Immature natural killer cell (primary cell): ENCODE data around the gene SEMA3C. TPM values are rescaled to one million over a fixed set of nuclear protein-coding genes. Genes with fewer than 3 reads are reported as not detected.

Source experiments
- DNase-seq, 3 donors: peaks; one replicate each; pipeline ENCODE4 v3.0.0; 2022; ENCODE audit warnings: mixed read lengths in 1 of 3
- H3K27ac Mint-ChIP-seq, 6 donors: one replicate each; pipeline ENCODE4 v1.8.0; 2020; ENCODE audit warnings: mixed read lengths in 6 of 6, mild to moderate bottlenecking in 5 of 6, inconsistent platforms in 4 of 6, moderate library complexity in 3 of 6
- H3K27me3 Mint-ChIP-seq, 3 donors: one replicate each; pipeline ENCODE4 v1.8.0; 2020 to 2021; ENCODE audit warnings: low read depth in 3 of 3, mild to moderate bottlenecking in 3 of 3, mixed read lengths in 3 of 3, moderate library complexity in 3 of 3, inconsistent platforms in 1 of 3
- H3K36me3 Mint-ChIP-seq, 3 donors: one replicate each; pipeline ENCODE4 v1.8.0; 2020; ENCODE audit warnings: mixed read lengths in 3 of 3, inconsistent platforms in 2 of 3, mild to moderate bottlenecking in 2 of 3
- H3K4me1 Mint-ChIP-seq, 2 donors: one replicate each; pipeline ENCODE4 v1.8.0; 2020; ENCODE audit warnings: inconsistent platforms in 2 of 2, mild to moderate bottlenecking in 2 of 2, mixed read lengths in 2 of 2, moderate library complexity in 1 of 2
- H3K4me3 Mint-ChIP-seq, 5 donors: one replicate each; pipeline ENCODE4 v1.8.0; 2020; ENCODE audit warnings: mild to moderate bottlenecking in 5 of 5, mixed read lengths in 5 of 5, inconsistent platforms in 3 of 5, moderate library complexity in 3 of 5
- H3K9me3 Mint-ChIP-seq, 6 donors: one replicate each; pipeline ENCODE4 v1.8.0; 2020; ENCODE audit warnings: mild to moderate bottlenecking in 6 of 6, mixed read lengths in 6 of 6, inconsistent platforms in 4 of 6, moderate library complexity in 3 of 6
- polyA plus RNA-seq, 3 donors: library from polyadenylated mRNA; unstranded; fragments of 300-500 nt; fragmentation: Illumina TruSeq; gene quantifications; one replicate each; pipeline ENCODE4 v1.2.3, GENCODE V29; 2021

SEMA3C gene
- polyA plus RNA-seq, 3 donors from 2014 or later, result 0.18 to 0.53 TPM; not detected in 1

DNA sequence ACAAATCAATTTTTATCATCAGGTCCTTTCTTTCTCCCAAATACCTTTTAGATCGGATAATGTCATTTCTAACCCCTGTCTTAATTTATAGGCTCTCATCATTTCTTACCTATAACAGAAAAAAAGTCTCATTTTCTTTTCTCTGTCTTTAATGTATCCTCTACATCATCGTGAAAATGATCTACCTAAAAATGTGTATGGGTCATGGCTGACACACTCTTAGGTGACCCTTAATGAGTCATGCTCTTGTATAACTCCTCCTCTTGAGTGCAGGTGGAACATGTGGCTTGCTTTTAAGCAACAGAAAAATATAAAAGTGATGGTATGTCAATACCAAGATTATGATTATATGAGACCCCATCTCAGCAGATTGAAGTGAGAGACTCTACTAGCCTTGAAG is 139.4 kb downstream of the SEMA3C start:
- no peak overlapping the region for H3K27ac Mint-ChIP-seq
- H3K9me3 Mint-ChIP-seq, result peaks cover 0 to 23% (median 1%) of the 10 kb centered on the region in 6 donors
- H3K4me1 Mint-ChIP-seq, result peaks cover 0 to 3% of the 10 kb centered on the region in 2 donors
- H3K36me3 Mint-ChIP-seq, result peaks cover 0 to 7% (median 3%) of the 10 kb centered on the region in 3 donors
- no peak overlapping the region for H3K4me3 Mint-ChIP-seq
- H3K27me3 Mint-ChIP-seq, result no peaks in the 10 kb centered on the region
- DNase-seq, result no peak

DNA sequence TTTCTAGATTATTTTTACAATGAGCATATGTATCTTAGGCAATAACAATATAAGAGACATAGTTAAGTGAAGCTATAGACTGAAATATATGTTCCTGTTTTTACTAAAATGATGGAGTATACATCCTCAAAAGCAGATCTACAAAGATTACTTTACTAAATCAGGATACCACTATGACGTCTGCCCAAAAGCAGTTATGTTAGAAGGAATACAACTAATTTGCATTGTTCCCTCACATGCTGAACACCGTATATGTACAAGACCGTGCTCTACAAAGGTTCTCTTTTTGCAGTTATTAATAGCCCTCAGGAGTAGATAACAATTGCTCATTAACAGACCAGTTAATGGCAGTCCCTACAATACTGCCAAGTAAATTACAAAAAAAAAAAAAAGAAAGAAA is 143.0 kb downstream of the SEMA3C start:
- no peaks in the 10 kb centered on the region for H3K27me3 Mint-ChIP-seq
- peaks cover 0 to 14% (median 2%) of the 10 kb centered on the region in 6 donors for H3K9me3 Mint-ChIP-seq
- peaks cover 27 to 32% of the 10 kb centered on the region in 2 donors for H3K4me1 Mint-ChIP-seq
- peaks cover 0 to 8% (median 7%) of the 10 kb centered on the region in 3 donors for H3K36me3 Mint-ChIP-seq
- DNase-seq, result no peak
- H3K27ac Mint-ChIP-seq, result no peak overlapping the region
- no peak overlapping the region for H3K4me3 Mint-ChIP-seq

DNA sequence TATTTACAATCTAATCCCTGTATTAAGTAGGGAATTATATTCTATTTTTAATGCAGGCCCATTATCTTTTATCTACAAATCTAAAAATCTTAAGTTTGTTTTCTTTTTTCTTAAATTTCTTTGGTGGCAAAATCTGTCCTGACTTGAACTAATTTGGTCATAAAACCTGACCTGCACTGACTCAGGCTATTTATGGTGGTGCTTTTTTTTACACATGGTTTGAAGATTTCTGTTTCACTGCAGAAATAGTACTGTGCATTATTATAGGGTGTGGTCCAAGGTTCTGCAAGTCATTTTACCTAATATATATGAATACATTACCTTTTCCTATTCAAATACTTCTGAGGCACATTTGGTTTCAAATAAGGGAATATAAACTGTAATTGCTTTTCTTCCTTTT is 143.4 kb downstream of the SEMA3C start:
- no peak for DNase-seq
- H3K4me3 Mint-ChIP-seq, result no peak overlapping the region
- peaks cover 0 to 8% (median 7%) of the 10 kb centered on the region in 3 donors for H3K36me3 Mint-ChIP-seq
- no peaks in the 10 kb centered on the region for H3K27me3 Mint-ChIP-seq
- peaks cover 0 to 12% (median 2%) of the 10 kb centered on the region in 6 donors for H3K9me3 Mint-ChIP-seq
- peaks cover 31 to 36% of the 10 kb centered on the region in 2 donors for H3K4me1 Mint-ChIP-seq
- H3K27ac Mint-ChIP-seq, result no peak overlapping the region

DNA sequence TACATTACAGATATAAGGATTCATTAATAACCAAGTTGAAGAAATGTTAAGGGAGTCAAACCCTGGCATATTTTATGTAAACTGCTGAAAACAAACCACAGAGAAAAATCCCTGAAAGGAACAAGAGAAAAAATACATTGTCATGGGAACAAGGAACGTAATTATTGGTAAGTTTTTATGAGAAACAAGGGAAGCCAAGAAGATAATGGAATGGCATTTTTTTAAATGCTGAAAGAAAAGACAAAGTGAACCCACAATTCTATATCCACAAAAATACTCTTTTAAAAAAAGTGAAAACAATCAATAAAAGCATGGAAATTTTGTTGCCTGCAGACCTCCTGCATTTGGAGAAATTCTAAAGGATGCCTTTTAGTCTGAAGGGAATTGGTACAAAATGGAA is 144.0 kb downstream of the SEMA3C start:
- Mint-ChIP-seq H3K4me1 (peaks cover 37 to 42% of the 10 kb centered on the region in 2 donors), H3K9me3 (peaks cover 0 to 12% (median 2%) of the 10 kb centered on the region in 6 donors), H3K27ac (no peak overlapping the region), H3K4me3 (no peak overlapping the region), H3K36me3 (peaks cover 0 to 8% (median 7%) of the 10 kb centered on the region in 3 donors), H3K27me3 (no peaks in the 10 kb centered on the region)
- no peak for DNase-seq

DNA sequence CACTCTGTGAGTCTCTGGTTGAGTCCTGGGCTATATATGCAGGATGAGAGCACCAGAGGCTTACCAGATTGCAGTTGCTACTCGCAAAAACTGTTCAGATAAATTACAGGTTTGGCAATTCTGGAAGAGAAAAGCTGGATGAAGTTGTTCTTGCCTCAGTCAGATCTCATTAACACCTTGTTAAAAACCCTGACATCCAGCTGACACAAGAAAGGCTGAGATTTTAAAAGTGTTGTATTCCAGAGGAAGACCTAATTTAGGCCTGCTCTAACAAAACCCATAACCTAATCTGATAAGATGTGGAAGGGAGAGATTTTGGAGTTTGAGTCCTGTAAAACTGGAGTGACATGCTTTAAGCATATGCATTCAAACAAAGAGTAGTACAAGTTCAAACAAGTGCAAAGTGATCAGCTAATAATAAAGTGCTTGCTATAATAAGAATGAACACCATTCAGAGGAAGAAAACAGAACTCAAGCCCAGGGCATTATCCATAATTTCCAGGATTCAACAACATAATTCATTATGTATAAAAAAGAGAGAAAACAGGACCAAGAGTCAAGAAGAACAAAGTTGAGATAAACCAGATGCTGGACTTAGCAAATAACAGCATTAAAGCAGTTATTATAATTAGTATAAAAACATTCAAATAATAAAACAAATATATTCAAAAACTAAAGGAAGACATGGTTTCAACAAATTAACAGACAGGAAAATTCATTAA is 144.9 kb downstream of the SEMA3C start:
- Mint-ChIP-seq H3K36me3 (peaks cover 0 to 8% (median 4%) of the 10 kb centered on the region in 3 donors), H3K27ac (no peak overlapping the region), H3K9me3 (peaks cover 0 to 10% (median 3%) of the 10 kb centered on the region in 6 donors), H3K4me1 (peaks cover 37 to 46% of the 10 kb centered on the region in 2 donors), H3K4me3 (no peak overlapping the region), H3K27me3 (no peaks in the 10 kb centered on the region)
- DNase-seq, result no peak

DNA sequence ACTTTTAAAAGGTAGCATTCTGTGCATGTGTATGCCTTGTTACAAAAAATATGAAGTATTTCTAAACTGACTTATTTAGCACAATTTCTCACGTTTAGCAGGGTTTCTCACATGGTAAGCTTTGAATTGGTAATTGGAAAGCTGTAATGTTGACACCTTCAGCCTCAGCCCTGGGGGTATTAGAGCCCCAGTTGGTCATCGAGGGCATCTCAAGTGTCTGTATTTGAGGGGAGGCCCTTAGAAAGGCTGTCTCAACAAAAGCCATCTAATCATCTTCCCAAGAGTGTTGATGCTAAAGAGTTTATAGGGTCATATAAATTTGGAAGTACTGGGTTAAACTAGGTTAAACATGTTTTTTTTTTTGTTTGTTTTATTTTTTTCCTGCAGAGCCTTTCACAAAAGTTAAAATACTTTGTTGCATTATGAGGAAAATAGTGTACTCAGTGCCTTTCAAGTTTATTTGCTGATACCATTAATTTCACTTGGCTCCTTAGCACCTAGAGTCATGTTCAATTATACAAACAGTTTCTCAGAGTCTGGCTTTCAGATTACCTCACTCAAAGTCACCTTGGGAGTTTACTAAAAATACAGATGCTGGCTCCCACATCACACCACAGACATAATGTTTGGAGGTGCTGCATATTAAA is 146.4 kb downstream of the SEMA3C start:
- H3K27ac Mint-ChIP-seq, result peak overlapping the region in 2 of 6 donors; percentile 22 to 34
- peaks cover 0 to 5% (median 4%) of the 10 kb centered on the region in 3 donors for H3K36me3 Mint-ChIP-seq
- peak overlapping the region in 1 of 5 donors; percentile 56 for H3K4me3 Mint-ChIP-seq
- peaks cover 0 to 5% (median 2%) of the 10 kb centered on the region in 6 donors for H3K9me3 Mint-ChIP-seq
- no peak for DNase-seq
- no peaks in the 10 kb centered on the region for H3K27me3 Mint-ChIP-seq
- H3K4me1 Mint-ChIP-seq, result peaks cover 37 to 43% of the 10 kb centered on the region in 2 donors

DNA sequence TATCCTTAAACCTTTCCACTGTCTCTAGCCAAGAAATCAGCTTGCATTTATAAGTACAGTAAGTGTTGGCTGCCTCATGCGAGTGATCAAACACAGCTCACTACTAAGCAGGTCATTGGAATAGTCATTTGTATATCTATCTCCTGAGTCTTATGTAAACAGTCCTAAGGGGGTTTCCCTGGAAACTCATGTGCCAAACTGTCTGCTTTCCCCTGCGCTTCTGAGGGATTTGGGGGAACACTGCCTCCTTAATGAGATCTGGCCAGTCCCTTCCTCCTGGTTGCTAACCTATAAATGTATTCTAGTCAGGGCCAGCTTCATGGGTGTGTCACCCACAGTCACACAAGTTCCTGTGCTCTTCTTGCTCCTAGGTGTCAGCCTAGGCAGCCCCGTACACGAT is 147.3 kb downstream of the SEMA3C start:
- peak overlapping the region in 4 of 5 donors; percentile 54 to 70 (median 67) for H3K4me3 Mint-ChIP-seq
- DNase-seq, result no peak
- peak overlapping the region in 3 of 6 donors; percentile 37 to 76 (median 50) for H3K27ac Mint-ChIP-seq
- no peaks in the 10 kb centered on the region for H3K27me3 Mint-ChIP-seq
- peaks cover 37 to 43% of the 10 kb centered on the region in 2 donors for H3K4me1 Mint-ChIP-seq
- peaks cover 0 to 5% (median 4%) of the 10 kb centered on the region in 3 donors for H3K36me3 Mint-ChIP-seq
- H3K9me3 Mint-ChIP-seq, result peaks cover 0 to 5% (median 3%) of the 10 kb centered on the region in 6 donors

DNA sequence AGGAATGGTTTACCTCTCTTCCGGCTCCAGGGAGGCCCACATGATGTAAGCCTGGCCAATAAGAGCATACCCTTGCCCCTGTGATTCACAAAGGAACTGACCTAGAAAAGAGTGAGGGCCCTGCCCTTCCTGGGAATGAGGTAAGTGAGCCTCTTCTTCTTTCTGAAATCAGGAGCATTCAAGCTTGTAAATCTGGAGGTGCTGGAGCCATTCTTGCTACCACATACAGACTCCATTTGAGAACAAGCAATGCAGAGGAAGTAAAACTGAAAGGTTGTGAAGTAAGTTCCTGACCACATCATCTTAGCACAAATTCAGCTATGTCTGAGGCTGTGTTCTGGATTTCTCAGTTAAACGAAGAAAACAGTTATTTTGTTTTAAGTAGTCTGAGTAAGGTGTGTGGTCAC is 148.2 kb downstream of the SEMA3C start:
- peaks cover 0 to 5% (median 4%) of the 10 kb centered on the region in 3 donors for H3K36me3 Mint-ChIP-seq
- no peaks in the 10 kb centered on the region for H3K27me3 Mint-ChIP-seq
- H3K27ac Mint-ChIP-seq, result peak overlapping the region; percentile 1 to 72 (median 48)
- peaks cover 37 to 43% of the 10 kb centered on the region in 2 donors for H3K4me1 Mint-ChIP-seq
- H3K4me3 Mint-ChIP-seq, result peak overlapping the region; percentile 34 to 65 (median 41)
- peak in 1 of 3 donors; percentile 2 for DNase-seq
- H3K9me3 Mint-ChIP-seq, result peaks cover 0 to 5% (median 3%) of the 10 kb centered on the region in 6 donors

DNA sequence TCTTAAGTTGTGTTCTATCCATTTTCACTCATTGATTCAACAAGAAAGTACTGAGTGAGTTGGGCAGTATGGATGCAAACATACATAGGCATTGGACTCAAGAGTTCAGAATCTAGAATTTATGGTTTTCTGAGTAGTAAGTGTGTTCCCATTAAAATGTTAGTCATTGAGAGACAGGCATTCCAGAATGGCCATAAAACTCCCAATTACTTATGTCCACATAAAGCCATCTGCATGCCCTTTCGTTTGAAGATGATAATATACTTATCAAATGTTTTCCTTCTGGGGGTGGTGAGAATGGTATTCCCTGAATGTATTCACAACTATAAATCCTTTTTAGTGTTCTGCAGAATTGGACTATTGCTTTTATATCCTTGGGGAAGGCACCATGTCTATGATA is 148.8 kb downstream of the SEMA3C start:
- Mint-ChIP-seq H3K27me3 (no peaks in the 10 kb centered on the region), H3K27ac (peak overlapping the region in 2 of 6 donors; percentile 46 to 60)

DNA sequence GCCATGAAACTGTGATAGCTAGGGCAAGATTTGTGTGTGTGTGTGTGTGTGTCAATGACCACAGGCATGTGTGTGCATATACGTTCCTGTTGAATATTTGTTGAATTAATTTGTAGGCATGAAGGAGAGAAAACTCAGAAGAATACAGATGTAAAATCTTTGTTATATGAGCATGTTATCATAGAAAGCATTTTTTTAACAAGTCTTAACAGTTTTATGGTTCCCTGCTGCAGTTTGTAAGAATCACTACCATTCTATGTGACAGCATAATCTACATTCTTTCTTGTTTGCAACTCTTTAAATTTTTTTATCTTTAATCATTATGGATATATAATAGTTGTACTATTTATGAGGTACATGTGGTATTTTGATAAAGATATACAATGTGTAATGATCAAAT is 150.1 kb downstream of the SEMA3C start:
- Mint-ChIP-seq H3K4me3 (no peak overlapping the region), H3K9me3 (peaks cover 0 to 10% (median 1%) of the 10 kb centered on the region in 6 donors), H3K27ac (peak overlapping the region in 1 of 6 donors; percentile 50), H3K36me3 (peaks cover 0 to 4% (median 0%) of the 10 kb centered on the region in 3 donors), H3K4me1 (peaks cover 37 to 40% of the 10 kb centered on the region in 2 donors), H3K27me3 (no peaks in the 10 kb centered on the region)
- no peak for DNase-seq

More for the DNA sequence above, 148.8 kb downstream of the SEMA3C start:
- peaks cover 0 to 5% (median 4%) of the 10 kb centered on the region in 3 donors for H3K36me3 Mint-ChIP-seq
- H3K4me1 Mint-ChIP-seq, result peaks cover 37 to 43% of the 10 kb centered on the region in 2 donors
- H3K4me3 Mint-ChIP-seq, result peak overlapping the region in 2 of 5 donors; percentile 39 to 65
- H3K9me3 Mint-ChIP-seq, result peaks cover 0 to 8% (median 3%) of the 10 kb centered on the region in 6 donors
- DNase-seq, result no peak

DNA sequence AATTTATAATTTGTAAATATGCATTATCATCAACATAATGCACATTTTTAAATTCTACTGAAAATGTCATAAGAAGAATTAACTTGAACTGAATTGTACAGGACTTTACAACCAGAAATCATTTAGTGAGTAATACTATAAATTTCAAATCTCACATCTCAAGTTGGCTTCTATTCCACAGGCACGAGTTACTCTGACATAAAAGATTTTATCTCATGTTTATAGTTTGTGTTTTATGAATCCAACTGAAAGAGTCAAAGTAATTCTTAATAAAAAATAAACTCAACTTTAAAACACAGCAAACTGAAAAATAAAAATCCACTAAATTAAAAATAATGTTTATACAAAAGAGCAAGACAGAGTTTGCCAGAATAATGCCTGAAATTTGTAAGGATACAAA is 151.2 kb downstream of the SEMA3C start:
- DNase-seq, result no peak
- Mint-ChIP-seq H3K27ac (no peak overlapping the region), H3K4me1 (peaks cover 28 to 31% of the 10 kb centered on the region in 2 donors), H3K36me3 (no peaks in the 10 kb centered on the region), H3K4me3 (no peak overlapping the region), H3K9me3 (peaks cover 0 to 10% (median 2%) of the 10 kb centered on the region in 6 donors), H3K27me3 (no peaks in the 10 kb centered on the region)

DNA sequence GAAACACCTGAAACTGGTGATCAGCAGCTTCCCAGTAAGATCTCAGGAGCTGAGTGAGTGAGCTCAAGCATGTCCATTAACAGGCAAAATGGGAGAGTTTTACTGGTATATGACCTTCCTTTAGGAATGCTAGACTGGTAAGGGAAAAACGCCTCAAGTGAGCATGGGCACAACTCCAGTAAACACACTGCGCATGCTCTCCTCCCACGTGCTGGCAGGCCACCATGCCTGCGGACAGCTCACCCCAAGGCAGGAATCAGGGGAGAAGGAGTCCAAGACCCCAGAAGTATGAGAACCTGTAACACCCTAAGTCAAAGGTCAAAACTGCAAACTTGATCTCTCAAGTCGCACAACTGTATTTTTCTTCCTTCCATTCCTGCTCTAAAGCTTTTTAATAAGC is 152.1 kb downstream of the SEMA3C start:
- DNase-seq, result no peak
- no peak overlapping the region for H3K4me3 Mint-ChIP-seq
- H3K4me1 Mint-ChIP-seq, result peaks cover 19 to 22% of the 10 kb centered on the region in 2 donors
- no peaks in the 10 kb centered on the region for H3K36me3 Mint-ChIP-seq
- no peaks in the 10 kb centered on the region for H3K27me3 Mint-ChIP-seq
- H3K27ac Mint-ChIP-seq, result no peak overlapping the region
- peaks cover 0 to 10% (median 2%) of the 10 kb centered on the region in 6 donors for H3K9me3 Mint-ChIP-seq

DNA sequence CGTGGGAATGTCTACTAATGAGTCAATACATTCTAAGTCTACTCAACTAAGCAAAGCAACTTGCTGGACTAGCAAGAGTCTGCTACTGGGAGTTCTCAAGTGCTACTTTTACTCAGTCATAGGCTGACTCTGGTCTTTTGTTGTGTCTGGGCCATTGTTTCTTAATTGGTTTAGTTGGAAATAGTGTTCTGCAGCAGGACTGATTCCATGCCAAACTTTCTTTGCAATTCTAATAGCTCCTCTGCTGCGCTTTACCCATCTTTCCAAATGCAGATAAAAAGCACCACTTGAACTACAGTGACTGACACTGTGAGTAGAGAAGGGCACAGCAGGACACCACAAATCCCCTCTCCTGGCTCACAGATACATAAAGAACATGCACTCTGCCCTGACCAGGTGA is 154.7 kb downstream of the SEMA3C start:
- no peak overlapping the region for H3K27ac Mint-ChIP-seq
- no peak overlapping the region for H3K4me3 Mint-ChIP-seq
- peaks cover 0 to 10% (median under 1%) of the 10 kb centered on the region in 6 donors for H3K9me3 Mint-ChIP-seq
- H3K4me1 Mint-ChIP-seq, result no peaks in the 10 kb centered on the region
- H3K27me3 Mint-ChIP-seq, result no peaks in the 10 kb centered on the region
- DNase-seq, result no peak
- no peaks in the 10 kb centered on the region for H3K36me3 Mint-ChIP-seq

DNA sequence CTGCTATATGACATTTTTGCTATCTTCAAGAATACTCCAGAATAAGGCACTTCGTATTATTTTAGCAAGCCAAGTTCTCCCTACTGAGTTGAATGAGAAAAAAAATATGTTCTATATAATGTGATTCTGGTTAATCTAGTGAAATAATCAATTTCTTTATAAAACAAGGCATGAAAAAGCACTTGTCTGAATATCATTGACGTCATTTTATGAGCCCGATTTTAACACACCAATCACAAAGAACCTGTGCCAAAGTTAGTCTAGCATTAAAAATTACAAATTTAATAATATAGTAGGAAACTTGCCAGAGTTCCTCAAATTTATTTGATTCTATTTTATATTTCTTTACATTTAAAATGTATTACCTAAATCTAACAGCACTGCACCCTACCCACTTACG is 155.1 kb downstream of the SEMA3C start:
- Mint-ChIP-seq H3K4me3 (no peak overlapping the region), H3K36me3 (no peaks in the 10 kb centered on the region), H3K9me3 (peaks cover 0 to 10% (median under 1%) of the 10 kb centered on the region in 6 donors), H3K27ac (no peak overlapping the region), H3K27me3 (no peaks in the 10 kb centered on the region), H3K4me1 (no peaks in the 10 kb centered on the region)
- no peak for DNase-seq
